Measurements from ENCODE around the gene SMAD3. TPM values are rescaled to one million over a fixed set of nuclear protein-coding genes. Genes with fewer than 3 reads are reported as not detected.

Gene SMAD3
- total and polyA plus RNA-seq, 8 donors: 30.9 to 53.6 (median 50.4) TPM

DNA sequence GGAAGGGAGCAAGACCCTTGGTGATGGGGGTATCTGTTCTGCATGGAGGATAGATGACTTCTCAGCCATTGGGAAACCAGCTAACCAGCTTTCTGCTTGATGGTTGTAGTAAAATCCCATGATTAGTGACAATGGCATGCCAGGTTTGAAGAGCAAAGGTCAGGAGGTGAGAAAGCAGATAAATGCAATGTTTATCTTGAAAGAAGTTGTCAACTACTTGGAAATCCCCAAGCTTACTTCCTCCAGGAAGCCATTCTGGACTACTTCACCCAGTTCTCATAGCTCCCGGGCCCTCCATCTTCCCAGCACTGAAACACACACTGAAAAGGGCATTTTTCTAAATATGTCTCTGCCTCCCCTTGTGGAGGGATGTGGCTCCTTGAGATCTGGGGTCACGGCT lies 51.3 kb downstream of the SMAD3 start:
- intact Hi-C loops (cut with DNase I): no loop called here
- H3K27ac ChIP-seq: peak overlapping the region in 1 of 2 donors; percentile 61
- no peak overlapping the region for H3K4me3 ChIP-seq
- H3K9me3 ChIP-seq: no peaks in the 10 kb centered on the region
- peaks cover 26 to 74% of the 10 kb centered on the region in 2 donors for H3K4me1 ChIP-seq
- DNase-seq: no peak
- H3K36me3 ChIP-seq: no peaks in the 10 kb centered on the region
- no peaks in the 10 kb centered on the region for H3K27me3 ChIP-seq
- ATAC-seq: no peak
- TF ChIP-seq, protein P1, sequence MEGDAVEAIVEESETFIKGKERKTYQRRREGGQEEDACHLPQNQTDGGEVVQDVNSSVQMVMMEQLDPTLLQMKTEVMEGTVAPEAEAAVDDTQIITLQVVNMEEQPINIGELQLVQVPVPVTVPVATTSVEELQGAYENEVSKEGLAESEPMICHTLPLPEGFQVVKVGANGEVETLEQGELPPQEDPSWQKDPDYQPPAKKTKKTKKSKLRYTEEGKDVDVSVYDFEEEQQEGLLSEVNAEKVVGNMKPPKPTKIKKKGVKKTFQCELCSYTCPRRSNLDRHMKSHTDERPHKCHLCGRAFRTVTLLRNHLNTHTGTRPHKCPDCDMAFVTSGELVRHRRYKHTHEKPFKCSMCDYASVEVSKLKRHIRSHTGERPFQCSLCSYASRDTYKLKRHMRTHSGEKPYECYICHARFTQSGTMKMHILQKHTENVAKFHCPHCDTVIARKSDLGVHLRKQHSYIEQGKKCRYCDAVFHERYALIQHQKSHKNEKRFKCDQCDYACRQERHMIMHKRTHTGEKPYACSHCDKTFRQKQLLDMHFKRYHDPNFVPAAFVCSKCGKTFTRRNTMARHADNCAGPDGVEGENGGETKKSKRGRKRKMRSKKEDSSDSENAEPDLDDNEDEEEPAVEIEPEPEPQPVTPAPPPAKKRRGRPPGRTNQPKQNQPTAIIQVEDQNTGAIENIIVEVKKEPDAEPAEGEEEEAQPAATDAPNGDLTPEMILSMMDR (IDR thresholded peaks at IDR 0.05): no peak

DNA sequence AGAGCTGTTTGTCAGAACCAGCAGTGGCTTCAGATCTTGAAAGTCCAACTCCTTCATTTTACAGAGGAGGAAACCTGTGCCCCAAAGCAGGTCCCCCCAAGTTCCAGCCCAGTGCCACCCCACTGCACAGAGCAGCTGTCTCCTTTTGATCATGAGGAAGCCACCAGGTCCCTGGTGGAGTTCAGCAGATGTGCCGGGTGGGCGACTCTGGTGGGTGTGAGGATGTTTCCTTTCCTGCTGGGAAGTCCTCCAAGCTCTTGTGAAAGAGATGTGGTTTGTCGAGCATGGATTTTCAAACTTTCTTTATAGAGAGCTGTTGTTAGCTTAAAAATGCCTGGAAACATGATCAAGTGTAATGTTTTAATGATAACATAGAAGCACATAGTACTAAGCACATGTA lies 52.0 kb downstream of the SMAD3 start:
- ATAC-seq (no peak), DNase-seq (peak in 1 of 4 donors; percentile 68)
- Histone ChIP-seq H3K27me3 (no peaks in the 10 kb centered on the region), H3K4me3 (no peak overlapping the region), H3K4me1 (peaks cover 26 to 81% of the 10 kb centered on the region in 2 donors), H3K27ac (peak overlapping the region in 1 of 2 donors; percentile 61), H3K9me3 (no peaks in the 10 kb centered on the region), H3K36me3 (no peaks in the 10 kb centered on the region)
- intact Hi-C loops (cut with DNase I): no loop called here
- TF ChIP-seq, protein P1 (IDR thresholded peaks at IDR 0.05): no peak

- Histone ChIP-seq H3K27ac (no peak overlapping the region), H3K4me1 (peaks cover 26 to 95% of the 10 kb centered on the region in 2 donors), H3K27me3 (no peaks in the 10 kb centered on the region), H3K4me3 (no peak overlapping the region), H3K9me3 (no peaks in the 10 kb centered on the region), H3K36me3 (no peaks in the 10 kb centered on the region)
- TF ChIP-seq, protein P1 (IDR thresholded peaks at IDR 0.05): no peak
- DNase-seq (no peak), ATAC-seq (no peak)
- intact Hi-C loops (cut with DNase I): no loop called here
These were observed 53.4 kb downstream of the SMAD3 start for GRCh38 chr15:67118808-67119207.

DNA sequence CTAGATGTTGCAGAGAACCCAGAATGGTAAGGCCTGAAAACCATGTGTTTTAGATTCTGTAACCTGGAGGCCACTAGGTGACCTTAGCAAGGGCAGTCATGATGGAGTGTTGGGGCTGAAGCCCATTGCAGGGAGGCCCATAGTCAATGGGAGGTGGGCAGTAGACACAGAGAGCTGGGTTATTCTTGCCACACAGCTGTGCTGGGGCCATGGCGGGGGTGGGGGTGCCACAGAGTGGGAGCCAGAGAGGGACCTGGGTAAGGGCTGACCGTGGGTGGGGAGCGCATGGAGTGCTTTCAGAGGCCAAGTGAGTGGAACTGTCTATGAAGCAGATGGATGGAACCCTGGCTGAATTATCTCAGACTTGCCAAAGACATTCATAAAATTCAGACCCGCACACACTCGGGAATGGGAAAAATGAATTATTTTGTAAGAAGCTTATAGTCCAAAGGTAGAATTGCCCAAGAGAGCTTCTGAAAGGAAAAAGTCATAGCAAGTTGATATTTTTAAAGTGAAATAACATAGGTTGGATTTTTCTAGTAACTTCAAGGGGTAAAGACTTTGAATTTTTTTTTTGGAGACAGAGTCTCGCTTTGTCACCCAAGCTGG lies 53.9 kb downstream of the SMAD3 start:
- Histone ChIP-seq H3K27me3 (no peaks in the 10 kb centered on the region), H3K4me3 (no peak overlapping the region), H3K9me3 (no peaks in the 10 kb centered on the region), H3K36me3 (no peaks in the 10 kb centered on the region), H3K4me1 (peaks cover 26 to 100% of the 10 kb centered on the region in 2 donors), H3K27ac (peak overlapping the region in 1 of 2 donors; percentile 89)
- DNase-seq (no peak), ATAC-seq (no peak)
- intact Hi-C loops (cut with DNase I): no loop called here
- TF ChIP-seq, protein P1 (IDR thresholded peaks at IDR 0.05): no peak

DNA sequence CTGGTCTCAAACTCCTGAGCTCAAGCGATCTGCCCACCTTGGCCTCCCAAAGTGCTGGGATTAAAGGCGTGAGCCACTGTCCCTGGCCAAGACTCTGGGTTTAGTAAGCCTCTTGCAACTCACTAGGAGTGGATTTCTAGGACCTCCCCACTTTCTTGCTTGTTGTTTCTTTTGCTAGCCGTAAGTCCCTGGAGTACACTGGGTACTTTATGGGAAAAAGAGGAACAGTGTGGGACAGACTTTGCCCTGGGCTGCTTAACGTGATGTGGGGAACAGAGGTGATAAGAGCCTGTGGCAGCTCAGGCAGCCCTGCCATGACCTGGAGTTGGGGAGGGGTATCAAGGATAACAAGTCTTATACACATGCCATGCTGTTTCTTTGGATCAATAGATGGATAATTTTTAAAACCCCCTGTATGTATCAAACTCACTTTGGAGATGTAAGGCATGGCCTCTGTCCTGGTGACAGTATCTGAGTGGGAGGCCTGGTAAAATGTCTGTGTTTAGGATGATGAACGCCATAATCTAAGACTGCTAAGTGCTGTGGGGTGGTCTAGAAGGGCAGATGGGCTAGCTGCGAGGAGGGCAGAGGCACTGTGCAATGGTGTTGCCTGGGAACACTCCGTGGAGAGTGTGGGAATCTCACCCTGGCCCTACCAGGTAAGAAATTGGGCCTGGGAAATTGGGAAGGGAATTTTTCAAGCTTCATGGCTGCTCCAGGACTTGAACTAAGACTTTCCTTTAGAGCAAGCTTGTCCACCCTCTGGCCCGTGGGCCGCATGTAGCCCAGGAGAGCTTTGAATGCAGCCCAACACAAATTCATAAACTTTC lies 54.8 kb downstream of the SMAD3 start:
- intact Hi-C loops (cut with DNase I): no loop called here
- H3K27ac ChIP-seq: peak overlapping the region; percentile 87 to 89
- H3K9me3 ChIP-seq: no peaks in the 10 kb centered on the region
- DNase-seq: no peak
- TF ChIP-seq, protein P1 (IDR thresholded peaks at IDR 0.05): no peak
- ATAC-seq: no peak
- no peak overlapping the region for H3K4me3 ChIP-seq
- H3K4me1 ChIP-seq: peaks cover 26 to 100% of the 10 kb centered on the region in 2 donors
- no peaks in the 10 kb centered on the region for H3K27me3 ChIP-seq
- H3K36me3 ChIP-seq: no peaks in the 10 kb centered on the region

Measured in left lung (tissue), 10 donors.